HG02884 (cell line): ENCODE results near the gene MARK3.

Experiments
- ATAC-seq: cut with Tn5 transposase; IDR thresholded peaks from one replicate; pipeline ENCODE4 v1.9.1; 2021; ENCODE audit warnings: mild to moderate bottlenecking, moderate library complexity; ENCODE audit not compliant: unreplicated experiment

Gene MARK3

DNA sequence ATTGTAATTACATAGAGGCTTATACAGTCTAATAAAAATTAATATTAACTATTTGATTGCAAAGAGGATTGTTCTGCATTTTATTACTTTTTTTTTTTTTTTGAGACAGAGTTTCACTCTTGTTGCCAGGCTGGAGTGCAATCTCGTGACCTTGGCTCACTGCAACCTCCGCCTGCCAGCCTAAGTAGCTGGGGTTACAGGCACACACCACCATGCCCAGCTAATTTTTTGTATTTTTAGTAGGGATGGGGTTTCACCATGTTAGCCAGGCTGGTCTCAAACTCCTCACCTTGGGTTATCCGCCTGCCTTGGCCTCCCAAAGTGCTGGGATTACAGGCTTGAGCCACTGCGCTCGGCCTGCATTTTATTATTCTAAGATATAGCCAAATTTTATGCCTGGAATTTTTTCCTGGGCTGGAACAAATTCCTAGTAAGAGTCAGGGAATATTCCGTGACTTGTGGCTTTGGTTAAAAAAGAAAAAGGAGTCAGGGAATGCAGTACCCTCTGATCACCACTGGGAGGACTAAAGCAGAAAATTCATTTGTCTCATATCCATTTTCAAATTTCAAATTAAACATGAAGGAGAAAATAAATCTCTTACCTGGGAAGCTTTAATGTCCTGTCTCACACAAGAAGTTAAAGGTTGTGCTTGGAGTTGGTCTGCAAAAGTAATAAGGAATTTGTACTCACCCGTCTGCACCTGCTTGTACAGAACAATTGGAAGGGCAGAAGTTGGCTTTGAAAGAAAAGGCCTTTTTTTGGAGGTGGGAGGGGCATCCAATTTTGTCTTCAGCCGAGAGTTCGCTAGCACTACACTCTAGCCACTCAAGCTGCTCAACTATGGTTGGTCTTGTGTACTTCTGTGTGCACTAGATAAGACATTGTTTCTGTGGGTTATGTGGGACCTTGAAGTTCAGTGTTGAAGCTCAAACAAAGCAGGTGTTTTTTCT, 8.7 kb downstream of the MARK3 start:
- ATAC-seq, result no peak

DNA sequence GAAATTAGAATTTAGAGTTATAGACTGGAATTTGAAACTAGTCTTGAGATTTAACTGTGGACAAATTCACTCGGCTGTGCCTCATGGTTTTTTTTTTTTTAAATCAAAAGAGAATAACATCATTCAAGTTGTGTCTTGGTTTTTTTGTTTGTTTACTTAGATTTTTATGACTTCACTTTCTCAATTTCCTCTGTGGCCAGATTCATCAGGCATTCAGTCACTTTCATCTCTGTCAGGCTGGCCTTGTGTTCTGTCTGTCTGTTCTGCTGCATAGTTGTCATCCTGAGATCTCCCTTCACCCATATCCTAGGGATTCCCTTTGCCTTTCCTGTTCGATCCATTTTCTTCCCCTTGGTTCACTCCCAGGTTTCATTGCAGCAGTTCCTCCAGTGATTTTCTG, 10.0 kb downstream of the MARK3 start:
- no peak for ATAC-seq

- no peak for ATAC-seq
Observed at GRCh38 chr14:103396463-103396862, 11.2 kb downstream of the MARK3 start.

DNA sequence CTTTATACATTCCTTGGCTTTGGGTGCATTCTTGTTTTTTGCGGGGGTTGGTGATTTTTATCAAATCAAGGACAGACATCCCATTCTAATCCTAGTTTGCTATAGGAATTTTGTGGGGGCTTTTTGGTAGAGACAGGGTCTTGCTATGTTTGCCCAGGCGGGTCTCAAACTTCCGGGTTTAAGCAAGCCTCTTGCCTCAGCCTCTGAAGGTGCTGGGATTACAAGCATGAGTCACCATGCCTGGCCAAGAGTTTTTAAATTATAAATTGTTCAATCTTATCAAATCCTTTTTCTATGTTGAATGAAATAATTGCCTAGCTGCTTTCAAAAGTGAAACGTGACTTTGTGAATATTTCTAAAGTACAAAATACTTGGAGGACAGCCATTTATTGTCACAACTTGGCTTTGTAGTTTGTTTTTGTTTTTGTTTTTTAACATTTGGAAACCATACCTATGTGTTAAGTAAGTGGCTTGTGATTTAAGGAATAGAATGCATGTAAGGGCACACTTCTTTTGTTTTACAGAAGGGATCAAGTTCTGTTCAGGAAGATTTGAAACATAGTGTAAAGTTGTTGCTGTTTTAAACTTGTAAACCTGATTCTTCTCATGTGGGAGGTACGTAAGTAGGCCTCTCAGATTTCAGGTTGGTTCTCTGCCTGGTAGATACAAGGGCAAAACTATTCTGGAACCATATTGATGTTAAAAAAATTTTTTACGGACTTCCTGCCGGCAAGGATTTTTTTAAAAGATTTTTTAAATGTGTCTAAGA, 13.4 kb downstream of the MARK3 start:
- ATAC-seq, result no peak

DNA sequence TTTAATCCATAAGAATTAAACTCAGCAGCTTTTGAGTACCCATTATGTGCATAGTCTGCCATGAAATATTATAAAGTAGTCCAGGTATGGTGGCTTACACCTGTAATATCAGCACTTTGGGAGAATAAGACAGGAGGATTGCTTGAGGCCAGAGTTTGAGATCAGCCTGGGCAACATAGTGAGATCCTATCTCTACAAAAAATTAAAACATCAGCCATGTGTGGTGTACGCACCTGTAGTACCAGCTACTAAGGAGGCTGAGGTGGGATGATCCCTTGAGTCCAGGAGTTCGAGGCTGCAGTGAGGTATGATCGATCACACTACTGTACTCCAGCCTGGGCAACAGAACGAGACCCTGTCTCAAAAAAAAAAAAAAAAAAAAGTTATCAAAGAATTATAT, 15.3 kb downstream of the MARK3 start:
- ATAC-seq, result no peak

- ATAC-seq, result no peak
Observed at GRCh38 chr14:103401223-103402214, 16.3 kb downstream of the MARK3 start.

DNA sequence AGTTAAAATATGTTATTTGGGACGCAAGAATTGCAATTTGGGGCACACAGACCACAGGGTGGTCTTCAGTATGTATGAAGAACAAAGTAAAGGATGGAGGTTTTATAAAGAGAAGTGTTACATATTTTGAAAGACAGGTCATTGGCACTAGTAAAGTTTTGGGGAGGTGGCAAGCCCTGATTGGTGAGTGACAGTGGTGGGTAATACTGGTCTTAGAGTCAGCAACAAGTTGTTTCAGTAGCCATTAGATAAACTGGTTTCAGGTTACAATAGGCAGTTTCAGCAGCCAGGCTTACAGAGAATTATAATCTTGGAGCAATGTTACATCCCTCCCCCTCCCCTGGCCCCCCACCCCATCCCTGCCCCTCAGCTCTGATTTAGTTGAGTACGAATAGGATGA, 17.5 kb downstream of the MARK3 start:
- no peak for ATAC-seq

DNA sequence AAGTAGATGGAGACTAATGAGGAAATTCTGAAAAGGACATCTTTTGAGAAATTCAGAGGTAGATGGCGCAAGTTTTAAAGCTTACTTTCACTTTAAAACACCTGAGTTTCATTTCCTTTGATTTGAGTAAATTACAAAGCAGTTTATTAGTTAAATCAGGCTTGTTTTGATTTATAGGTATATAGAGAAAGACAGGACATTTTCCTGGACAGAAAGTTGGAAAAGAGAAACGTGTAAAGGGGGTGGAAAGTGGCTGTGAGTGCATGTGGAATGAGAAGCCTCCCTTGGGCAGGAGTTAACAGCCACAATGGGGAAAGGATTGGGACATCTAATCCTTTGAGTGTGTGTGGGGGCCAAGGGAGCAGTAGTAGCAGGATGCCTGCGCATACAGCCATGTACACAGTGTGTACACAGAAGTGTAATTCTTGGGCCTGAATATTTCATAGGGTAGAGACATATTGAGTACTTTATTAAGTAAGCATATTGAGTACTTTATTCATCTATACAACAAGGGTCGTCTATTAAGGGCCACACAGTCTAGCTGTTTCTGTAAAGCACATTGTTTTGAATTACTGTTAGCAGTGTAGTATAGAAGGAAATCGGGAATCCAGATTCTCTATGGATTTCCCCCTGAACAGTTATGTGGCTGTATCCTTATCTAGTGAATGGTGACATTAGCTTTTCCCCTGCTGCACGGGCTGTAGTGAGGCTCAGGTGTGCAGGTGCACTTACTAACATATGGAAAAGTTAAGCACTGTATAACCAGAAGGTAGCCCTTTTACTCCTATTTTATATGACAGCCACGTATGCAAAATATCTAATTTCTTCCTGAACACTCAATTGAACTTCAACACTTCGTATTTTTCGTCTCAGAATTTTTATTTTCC, 19.1 kb downstream of the MARK3 start:
- no peak for ATAC-seq

GRCh38 chr14:103404920-103405319, 19.7 kb downstream of the MARK3 start:
- no peak for ATAC-seq

DNA sequence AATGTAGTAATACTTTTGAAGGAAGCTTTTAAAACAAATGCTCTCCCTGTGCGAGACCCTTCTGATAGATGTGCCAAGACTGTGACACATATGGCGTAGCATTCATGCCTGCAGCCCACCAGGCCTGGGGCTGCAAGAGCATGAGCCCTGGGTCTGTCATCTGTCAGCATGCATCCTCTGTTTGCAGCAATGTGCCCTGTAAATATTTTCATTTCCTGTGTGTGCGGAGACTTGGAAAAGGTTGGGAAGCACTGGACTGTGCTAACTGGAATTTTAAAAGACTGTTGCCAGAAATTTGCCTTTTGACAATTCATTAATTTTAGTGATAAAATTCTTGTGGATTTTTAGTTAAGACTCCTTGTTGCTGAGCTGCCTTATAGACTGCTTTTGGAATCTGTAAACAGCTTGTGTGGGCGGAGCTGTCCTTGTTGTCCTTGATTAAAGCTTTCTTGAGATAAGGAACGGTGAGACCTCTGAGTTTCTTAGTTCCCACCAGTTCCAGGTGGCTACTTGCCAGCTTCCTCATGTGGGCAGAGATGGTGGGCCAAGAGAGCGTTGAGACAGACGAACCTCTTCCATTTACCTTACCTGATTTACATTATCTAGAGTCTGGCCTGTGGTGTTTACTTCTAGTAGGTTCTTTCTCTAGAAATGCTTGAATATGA, 23.4 kb downstream of the MARK3 start:
- ATAC-seq, result no peak

DNA sequence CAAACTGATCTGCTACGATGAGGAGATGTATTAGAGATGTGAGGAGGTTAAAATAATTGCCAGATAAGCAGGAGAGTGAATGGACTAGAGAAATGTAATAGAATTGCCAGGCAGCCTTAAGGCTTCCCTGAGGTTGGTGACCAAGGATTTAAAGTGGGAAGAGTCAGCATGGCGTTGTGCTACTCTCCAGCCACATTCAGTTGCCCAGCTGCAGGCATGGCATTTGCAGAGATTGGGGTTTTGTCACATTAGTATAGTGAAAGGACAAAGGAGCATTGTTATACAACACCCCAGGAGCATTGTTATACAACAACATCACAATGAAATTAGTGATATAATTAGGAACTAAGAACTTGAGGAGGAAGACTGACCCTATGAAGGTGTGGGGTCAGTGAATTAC, 31.7 kb downstream of the MARK3 start:
- ATAC-seq, result no peak

DNA sequence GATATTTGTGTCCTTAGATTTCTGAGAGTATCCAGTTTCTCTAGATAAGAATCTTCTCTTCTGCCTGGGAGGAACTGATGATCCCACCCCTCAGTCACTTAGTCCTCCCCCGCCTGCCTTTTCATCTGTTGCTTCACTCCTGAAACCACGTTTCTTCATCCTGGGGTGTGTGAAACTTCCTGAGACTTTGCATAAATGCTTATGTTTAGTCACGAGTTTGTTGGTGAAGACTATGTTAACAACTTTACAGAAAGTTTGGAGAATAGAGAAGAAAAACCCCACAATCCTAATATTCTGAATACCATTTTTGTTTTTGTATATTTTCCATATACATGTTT, 33.2 kb downstream of the MARK3 start:
- no peak for ATAC-seq

DNA sequence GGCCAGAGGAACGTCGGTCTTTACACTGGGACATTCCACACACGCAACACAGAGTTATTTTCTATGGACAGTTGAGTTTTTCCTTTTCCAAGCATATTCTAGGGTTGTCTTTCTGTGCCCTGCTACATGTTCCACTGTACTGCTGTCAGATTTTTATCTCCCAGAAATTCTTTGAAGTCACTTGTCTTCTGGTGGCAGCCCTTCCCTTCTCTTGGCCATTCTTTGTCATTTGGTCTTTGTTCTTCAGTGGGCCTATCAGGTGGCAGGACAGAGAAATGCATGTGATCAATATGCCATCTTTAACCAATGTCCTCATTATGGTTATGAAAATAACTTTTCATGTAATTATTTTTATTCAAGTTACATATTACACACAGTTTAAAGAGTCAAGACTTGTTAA, 36.3 kb downstream of the MARK3 start:
- ATAC-seq, result no peak

DNA sequence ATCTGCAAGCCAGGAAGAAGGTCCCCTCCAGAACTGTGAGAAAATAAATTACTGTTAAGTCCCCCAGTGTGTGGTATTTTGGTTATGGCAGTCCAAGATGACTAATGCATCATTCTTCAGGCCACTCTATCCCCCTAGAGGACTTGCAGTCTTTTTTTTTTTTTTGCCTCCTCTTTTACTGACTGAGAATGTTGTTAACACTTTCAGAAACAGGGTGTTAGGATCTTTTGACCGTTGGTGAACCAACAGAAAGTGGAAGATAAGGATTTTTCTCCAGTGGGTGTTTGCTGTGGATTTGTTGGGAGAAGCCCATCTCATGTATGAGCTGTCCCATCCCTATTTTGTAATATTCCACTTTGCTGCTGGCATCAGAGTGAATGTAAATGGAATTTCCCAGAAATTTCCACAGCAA, 37.8 kb downstream of the MARK3 start:
- ATAC-seq, result no peak

DNA sequence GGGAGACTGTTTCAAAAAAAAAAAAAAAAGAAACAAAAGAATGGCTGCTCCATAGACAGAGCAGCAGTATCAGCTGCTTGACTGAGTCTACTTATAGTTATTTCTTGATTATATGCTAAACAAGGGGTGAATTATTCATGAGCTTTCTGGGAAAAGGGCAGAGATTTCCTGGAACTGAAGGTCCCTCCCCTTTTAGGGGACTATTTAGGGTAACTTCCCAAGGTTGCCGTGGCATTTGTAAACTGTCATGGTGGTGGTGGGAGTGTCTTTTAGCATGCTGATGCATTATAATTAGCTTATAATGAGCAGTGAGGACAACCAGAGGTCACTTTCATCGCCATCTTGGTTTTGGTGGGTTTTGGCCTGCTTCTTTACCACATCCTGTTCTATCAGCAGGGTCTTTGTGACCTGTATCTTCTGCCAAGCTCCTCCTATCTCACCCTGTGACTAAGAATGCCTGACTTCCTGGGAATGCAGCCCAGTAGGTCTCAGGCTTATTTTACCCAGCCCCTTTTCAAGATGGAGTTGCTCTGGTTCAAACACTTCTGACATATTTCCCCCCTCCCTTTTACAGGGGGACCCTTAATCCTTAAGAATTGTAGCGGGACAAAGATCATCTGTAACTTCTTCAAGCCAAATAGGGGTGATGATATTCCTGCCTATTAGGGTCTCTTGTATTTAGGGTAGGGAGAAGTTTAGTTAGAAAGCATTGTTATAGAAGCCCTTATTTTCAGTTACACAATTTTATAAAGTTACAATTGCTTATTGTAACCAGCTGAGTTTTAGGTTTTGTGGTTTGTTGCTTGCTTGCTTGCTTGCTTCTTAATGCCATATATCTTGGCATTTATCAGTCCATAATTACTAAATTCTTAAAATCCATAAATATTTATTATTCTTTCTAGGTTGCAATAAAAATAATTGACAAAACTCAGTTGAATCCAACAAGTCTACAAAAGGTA, 42.5 kb downstream of the MARK3 start:
- ATAC-seq, result no peak

GRCh38 chr14:103428723-103429556, 43.7 kb downstream of the MARK3 start:
- no peak for ATAC-seq

DNA sequence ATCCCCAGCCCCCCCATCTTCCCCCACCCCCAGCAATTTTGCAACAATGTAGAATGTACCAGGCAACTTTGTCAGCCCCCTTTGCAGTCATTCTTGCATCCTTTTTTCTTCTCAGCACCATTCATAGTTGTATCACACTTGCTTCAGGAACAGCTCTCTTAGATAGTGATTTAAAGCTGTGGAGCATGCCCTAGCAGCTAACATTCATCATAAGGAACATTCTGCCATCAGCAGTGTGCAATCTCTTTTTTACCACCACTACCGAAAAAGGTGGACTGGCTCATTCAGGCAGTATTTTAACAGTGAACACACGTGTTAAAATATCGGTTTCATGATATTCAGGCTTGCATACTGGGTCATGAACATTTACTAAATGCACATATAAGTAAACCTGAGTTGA, 45.1 kb downstream of the MARK3 start:
- ATAC-seq, result no peak
